ENCODE results near the gene RAD51C.
"Not testable (repeated sequence)": the region's sequence is repeated elsewhere in the genome, so short reads cannot be mapped to it uniquely, and the experiment has no call there.

RAD51C gene

GRCh38 chr17:58680038-58680369 is 12.4 kb upstream of the RAD51C start:
- in situ Hi-C loops (cut with HindIII; ENCODE audit: low sequenced_read_pairs) = no loop called here

DNA sequence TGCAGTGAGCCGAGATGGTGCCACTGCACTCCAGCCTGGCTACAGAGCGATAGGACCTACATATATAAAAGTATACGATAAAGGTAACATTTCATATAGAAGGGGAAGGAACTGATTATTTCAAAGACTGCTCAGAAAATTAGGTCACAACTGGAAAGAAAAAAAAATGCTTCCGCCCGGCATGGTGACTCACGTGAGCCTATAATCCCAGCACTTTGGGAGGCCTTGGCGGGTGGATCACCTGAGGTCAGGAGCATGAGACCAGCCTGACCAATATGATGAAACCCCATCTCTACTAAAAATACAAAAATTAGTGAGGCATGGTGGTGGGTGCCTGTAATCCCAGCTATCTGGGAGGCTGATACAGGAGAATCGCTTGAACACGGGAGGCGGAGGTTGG is 8.4 kb upstream of the RAD51C start:
- in situ Hi-C loops (cut with HindIII; ENCODE audit: low sequenced_read_pairs) = no loop called here

GRCh38 chr17:58684462-58684861 is 7.9 kb upstream of the RAD51C start:
- in situ Hi-C loops (cut with HindIII; ENCODE audit: low sequenced_read_pairs) = not testable (repeated sequence)

DNA sequence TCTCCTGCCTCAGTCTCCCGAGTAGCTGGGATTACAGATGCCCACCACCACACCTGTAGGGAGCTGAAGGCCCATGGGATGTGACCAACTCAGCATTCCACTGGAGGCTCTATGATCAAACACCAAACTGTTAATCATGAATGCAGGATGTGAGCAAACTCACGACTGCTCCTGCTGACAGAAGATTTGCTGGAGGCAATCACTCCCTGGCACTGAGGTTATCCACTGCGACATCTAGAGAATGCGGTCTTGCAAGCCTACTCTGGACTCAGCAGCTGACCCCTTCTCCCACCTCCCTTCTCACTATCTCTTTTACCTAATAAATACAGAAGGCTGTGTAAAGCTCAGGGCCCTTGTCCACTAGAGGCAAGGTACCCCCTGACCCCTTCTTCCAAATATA is 5.4 kb upstream of the RAD51C start:
- in situ Hi-C loops (cut with HindIII; ENCODE audit: low sequenced_read_pairs) = no loop called here

GRCh38 chr17:58688521-58688920 is 3.9 kb upstream of the RAD51C start:
- in situ Hi-C loops (cut with HindIII; ENCODE audit: low sequenced_read_pairs) = no loop called here

DNA sequence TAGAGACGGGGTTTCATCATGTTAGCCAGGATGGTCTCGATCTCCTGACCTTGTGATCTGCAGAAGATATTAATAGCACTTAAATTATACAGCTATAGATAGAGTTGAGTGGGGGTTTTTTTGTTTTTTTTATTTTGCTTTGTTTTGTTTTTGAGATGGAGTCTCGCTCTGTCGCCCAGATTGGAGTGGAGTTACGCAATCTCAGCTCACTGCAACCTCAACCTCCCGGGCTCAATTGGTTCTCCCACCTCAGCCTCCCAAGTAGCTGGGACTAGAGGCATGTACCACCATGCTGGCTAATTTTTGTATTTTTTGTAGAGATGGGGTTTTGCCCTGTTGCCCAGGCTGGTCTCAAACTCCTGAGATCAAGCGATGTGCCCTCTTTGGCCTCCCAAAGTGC is 2.4 kb upstream of the RAD51C start:
- in situ Hi-C loops (cut with HindIII; ENCODE audit: low sequenced_read_pairs) = not testable (repeated sequence)

DNA sequence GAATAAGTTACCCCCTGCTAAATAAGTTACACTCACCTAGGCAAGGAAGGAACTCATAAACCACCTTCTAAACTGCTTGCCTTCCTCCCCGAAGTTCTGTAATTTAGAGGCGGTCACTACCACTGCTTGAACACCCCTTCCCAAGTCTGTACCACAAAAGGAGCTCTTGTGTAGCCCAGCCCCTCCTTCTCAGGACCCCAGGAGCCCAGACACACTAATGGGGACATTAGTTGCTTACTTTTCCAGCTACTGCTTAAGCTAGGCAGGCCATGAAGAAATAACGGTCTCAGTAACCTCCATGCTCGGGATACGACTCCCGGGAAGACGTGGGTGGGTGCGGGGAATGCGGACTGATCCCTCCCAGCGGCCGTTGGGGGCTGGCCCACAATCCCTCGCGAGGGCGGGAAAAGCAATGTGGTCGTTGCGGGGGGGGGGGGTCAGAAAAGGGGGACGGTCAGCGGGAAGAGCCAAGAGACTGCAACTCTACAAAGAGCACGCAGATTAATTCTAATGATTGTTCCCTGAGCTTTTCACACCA is 632 bp upstream of the RAD51C start, which contains the start of gene TEX14:
Gene TEX14, minus strand, starts transcription at position 345 of the 538 bp plus-strand sequence. CDS start 40,044 bp downstream, outside the sequence.
- in situ Hi-C loops (cut with HindIII; ENCODE audit: low sequenced_read_pairs) = no loop called here

DNA sequence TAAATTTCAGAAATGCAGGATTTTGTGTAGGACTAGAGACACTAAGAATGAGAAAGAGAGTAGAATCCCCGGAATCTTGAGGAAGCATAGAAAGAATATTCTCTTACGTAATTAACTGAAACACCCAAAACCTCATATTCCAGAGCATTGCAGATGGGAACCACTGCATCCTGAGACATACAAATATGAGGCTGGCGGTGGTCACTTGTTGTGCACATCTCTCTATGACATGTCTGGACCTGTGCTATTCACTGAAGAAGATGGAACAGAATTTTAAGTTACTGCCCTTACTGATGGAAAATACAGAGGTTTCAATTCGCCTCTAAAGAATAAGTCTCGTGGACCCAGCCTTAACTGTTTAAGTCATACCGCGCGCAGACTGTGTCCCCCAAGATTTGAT is 806 bp downstream of the RAD51C start:
- in situ Hi-C loops (cut with HindIII; ENCODE audit: low sequenced_read_pairs) = no loop called here

DNA sequence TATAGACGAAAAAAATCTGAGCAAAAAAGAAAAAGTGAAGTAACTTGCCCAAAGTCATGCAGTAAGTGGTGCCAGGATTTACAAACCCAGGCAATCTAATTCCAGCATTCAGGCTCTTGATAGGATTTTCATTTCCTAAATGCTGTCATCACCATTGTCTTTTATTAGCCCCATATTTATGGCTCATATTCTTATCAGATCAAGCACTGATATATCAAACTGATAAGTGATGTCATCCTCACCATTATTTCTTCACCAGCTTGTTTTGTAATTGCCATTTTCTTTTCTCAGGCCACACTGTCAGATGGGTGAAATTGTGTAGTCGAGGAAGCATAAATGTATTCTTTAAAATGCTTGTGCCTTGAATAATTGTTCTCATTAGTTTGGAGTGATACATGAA is 1.3 kb downstream of the RAD51C start:
- in situ Hi-C loops (cut with HindIII; ENCODE audit: low sequenced_read_pairs) = no loop called here

DNA sequence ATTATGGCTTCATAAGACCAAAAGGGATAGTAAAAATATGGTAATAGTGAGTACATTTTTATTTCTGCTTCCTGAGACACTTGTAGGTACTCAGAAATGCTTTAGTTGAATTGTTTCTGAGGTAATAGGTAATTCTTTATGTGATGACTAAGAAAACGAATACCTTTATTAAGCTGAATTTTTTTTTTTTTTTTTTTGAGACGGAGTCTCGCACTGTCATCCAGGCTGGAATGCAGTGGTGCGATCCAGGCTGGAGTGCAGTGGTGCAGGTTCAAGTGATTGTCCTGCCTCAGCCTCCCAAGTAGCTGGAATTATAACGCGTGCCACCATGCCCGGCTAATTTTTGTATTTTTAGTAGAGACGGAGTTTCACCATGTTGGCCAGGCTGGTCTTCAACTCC is 1.9 kb downstream of the RAD51C start:
- in situ Hi-C loops (cut with HindIII; ENCODE audit: low sequenced_read_pairs) = no loop called here

- in situ Hi-C loops (cut with HindIII; ENCODE audit: low sequenced_read_pairs) = no loop called here
Measured at GRCh38 chr17:58694826-58695225, 2.4 kb downstream of the RAD51C start.

DNA sequence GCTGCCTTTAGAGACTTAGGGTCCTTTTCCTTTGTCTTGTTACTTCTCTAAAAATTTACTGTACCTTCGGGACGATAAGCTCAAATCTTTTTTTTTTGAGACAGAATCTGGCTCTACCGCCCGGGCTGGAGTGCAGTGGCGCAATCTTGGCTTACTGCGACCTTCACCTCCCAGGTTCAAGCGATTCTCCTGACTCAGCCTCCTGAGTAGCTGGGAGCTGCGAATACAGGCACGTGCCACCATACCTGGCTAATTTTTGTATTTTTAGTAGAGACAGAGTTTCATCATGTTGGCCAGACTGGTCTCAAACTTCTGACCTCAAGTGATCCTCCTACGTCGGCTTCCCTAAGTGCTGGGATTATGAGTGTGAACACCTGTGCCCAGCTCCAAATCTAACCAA is 7.4 kb downstream of the RAD51C start:
- in situ Hi-C loops (cut with HindIII; ENCODE audit: low sequenced_read_pairs) = no loop called here

DNA sequence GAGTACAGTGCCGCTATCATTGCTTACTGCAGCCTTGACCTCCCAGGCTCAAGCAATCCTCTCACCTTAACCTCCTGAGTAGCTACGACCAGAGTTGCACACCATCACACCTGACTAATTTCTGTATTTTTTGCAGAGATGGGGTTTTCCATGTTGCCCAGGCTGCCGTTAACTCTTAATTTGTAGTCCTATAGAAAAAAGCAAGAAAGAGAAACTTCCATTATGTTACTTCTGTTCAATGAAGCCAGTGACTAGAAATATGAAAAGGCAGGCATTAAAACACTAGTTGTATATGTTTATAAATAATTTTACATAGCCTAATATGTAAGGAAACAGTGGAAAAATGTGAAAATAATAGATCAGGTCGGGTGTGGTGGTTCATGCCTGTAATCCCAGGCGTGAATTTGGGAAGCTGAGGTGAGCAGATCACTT is 9.7 kb downstream of the RAD51C start:
- in situ Hi-C loops (cut with HindIII; ENCODE audit: low sequenced_read_pairs) = no loop called here

DNA sequence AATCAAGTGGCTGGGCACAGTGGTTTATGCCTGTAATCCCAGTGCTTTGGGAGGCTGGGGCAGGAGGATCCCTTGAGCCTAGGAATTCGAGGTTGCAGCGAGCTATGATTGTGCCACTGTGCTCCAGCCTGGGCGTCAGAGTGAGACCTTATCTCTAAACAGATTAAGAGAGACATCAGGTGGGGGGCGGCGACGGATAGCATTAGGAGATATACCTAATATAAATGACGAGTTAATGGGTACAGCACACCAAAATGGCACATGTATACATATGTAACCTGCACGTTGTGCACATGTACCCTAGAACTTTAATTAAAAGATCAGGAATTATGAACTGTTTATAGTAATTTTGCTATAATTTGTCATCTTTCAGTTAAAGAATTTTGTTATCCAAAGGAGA is 10.3 kb downstream of the RAD51C start:
- in situ Hi-C loops (cut with HindIII; ENCODE audit: low sequenced_read_pairs) = no loop called here

DNA sequence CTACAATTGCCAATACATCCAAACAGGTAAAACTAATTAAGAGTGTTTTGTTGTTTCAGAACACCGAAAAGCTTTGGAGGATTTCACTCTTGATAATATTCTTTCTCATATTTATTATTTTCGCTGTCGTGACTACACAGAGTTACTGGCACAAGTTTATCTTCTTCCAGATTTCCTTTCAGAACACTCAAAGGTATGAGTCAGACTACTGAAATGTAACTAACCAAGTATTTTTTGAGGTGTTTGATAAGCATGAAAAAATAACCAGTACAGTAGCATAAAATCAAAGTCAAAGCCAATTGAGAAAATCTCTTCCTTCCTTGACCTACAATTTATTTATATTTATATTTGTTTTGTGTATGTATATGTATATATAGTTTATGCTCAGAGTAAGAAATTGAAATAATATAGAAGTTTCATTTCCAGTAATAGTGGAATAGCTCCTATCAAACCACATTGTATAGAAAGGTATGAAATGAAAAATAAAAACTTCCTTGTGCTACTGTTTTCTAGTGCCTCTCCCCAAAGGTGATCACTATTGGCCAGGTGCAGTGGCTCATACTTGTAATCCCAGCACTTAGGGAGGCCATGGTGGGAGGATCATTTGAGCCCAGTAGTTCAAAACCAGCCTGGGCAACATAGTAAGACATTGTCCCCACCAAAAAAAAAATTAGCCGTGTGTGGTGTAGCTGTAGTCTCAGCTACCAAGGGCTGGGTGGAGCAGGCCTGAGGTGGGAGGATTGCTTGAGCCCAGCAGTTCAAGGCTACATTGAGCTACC is 10.9 kb downstream of the RAD51C start:
- in situ Hi-C loops (cut with HindIII; ENCODE audit: low sequenced_read_pairs) = no loop called here

- in situ Hi-C loops (cut with HindIII; ENCODE audit: low sequenced_read_pairs) = no loop called here
Measured at GRCh38 chr17:58703916-58704286, 11.5 kb downstream of the RAD51C start.

DNA sequence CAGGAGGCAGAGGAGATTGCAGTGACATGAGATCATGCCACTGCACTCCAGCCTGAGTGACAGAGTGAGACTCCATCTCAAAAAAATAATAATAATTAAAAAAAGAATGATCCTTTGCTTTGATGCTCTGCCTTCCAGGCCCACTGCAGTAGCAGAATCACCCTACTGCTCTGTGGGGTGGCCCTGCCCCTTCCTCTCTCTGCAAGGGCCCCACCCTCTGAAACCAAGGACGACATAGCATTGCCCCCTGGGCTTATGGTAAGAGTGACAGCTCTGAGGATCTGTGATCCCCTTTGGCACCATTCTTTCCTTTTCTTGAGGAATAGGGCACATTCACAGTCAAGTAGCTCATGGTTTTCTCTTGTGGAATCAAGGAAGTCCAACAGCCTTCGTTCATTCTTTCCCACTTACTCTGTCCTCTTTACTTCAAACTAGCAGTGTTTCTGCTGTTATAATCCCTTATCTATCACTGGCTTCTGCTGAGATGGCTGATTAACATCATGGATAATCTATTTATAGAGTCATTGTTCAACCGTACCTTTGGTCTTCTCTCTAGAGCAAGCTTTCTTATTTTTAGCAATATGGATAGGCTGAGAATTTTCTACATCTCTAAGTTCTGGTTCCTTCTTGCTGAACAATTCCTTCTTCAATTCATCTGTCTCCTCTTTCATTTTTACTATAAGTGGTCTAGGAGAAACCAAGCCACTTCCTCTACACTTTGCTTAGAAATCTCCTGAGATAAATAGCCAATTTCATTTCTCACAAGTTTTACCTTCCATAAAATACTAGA is 14.1 kb downstream of the RAD51C start:
- in situ Hi-C loops (cut with HindIII; ENCODE audit: low sequenced_read_pairs) = no loop called here

- in situ Hi-C loops (cut with HindIII; ENCODE audit: low sequenced_read_pairs) = no loop called here
Measured at GRCh38 chr17:58710948-58711552, 18.6 kb downstream of the RAD51C start.

GRCh38 chr17:58722274-58722673 is 29.9 kb downstream of the RAD51C start:
- in situ Hi-C loops (cut with HindIII; ENCODE audit: low sequenced_read_pairs) = no loop called here

DNA sequence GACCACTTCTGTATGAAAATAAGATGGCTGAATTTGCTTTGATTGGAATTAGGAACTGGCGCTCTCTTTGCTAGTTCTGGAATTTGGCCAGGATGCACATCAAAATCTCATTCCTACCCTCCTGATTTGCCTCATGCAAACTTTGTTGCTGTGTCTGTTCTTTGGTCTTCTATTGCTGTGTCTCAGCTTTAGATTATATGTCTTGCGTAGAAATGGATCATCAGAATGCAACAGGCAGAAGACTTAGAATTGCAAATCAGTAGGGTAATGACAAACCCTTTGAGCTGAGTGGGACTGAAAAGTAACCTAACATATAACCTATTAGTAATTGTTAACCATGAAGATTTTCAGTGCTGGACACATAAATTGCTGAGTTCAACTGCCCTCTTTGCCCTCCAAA is 30.3 kb downstream of the RAD51C start:
- in situ Hi-C loops (cut with HindIII; ENCODE audit: low sequenced_read_pairs) = no loop called here

DNA sequence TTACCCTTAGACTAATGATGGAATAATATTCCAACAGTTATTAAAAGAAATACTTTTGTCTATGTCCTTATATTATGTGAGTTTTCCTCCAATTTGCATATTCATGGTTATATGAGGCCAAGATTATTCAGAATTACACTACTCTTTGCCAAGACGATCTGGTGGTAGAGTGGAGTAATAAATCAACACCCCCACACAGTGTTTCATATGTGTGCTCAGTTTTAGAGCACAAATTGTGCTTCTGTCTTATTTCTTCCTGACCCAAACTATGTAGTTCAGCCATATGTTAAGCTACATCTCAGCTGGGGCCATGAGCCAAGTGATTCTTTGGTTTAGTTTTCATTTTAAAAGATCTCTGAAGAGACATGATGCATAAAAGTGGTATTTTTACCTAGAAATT is 36.4 kb downstream of the RAD51C start:
- in situ Hi-C loops (cut with HindIII; ENCODE audit: low sequenced_read_pairs) = no loop called here

DNA sequence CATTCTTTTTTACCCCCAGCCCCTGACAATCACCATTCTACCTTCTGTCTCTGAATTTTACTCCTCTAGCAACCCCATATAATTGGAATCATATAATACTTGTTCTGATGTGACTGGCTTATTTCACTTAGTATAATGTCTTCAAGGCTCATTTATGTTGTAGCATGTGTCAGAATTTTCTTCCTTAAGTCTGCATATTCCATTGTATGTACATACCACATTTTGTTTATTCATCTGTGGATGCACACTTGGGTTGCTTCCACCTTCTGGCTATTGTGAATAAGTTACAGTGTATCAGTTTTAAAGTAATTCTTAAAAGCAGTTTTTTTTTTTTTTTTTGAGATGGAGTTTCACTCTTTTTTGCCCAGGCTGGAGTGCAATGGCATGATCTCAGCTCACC is 38.5 kb downstream of the RAD51C start:
- in situ Hi-C loops (cut with HindIII; ENCODE audit: low sequenced_read_pairs) = no loop called here

All from DLD1 (cell line).